CD14-positive monocyte (primary cell): Measurements from ENCODE around the gene ARL3. TPM values are rescaled to one million over a fixed set of nuclear protein-coding genes. Genes with fewer than 3 reads are reported as not detected.

Experiments
- DNase-seq, 3 donors: peaks; one replicate each; pipeline ENCODE4 v3.0.0-alpha.2; 2011 to 2022
- H2AFZ ChIP-seq: 2 replicates; pipeline ENCODE4 v1.6.0; 2012; ENCODE audit warnings: mild to moderate bottlenecking, low read depth, low read length, inconsistent platforms; ENCODE audit not compliant: insufficient read depth, poor library complexity, severe bottlenecking
- H3K27ac ChIP-seq, 2 donors: 1 replicate in 1 of 2; 2 replicates in 1 of 2; pipeline ENCODE4 v1.5.1; 2012 to 2013; ENCODE audit warnings: low read length in 2 of 2, control low read depth in 1 of 2, inconsistent platforms in 1 of 2, low read depth in 1 of 2, mild to moderate bottlenecking in 1 of 2
- H3K27me3 ChIP-seq, 2 donors: one replicate each; pipeline versions ENCODE4 v1.6.0 to v1.6.1; 2011 to 2013; ENCODE audit warnings: low read length in 2 of 2; ENCODE audit not compliant: control insufficient read depth in 2 of 2, insufficient read depth in 2 of 2
- H3K36me3 ChIP-seq, 2 donors: replicated peaks in 1 of 2; 1 replicate in 1 of 2; 2 replicates in 1 of 2; pipeline versions ENCODE4 v1.5.1 to v1.6.1; 2012 to 2013; ENCODE audit warnings: low read length in 2 of 2, control low read depth in 1 of 2, inconsistent platforms in 1 of 2, mild to moderate bottlenecking in 1 of 2; ENCODE audit not compliant: insufficient read depth in 2 of 2, control insufficient read depth in 1 of 2
- H3K4me1 ChIP-seq, 2 donors: 1 replicate in 1 of 2; 2 replicates in 1 of 2; pipeline versions ENCODE4 v1.5.1 to v1.6.1; 2012 to 2013; ENCODE audit warnings: low read length in 2 of 2, control low read depth in 1 of 2, inconsistent platforms in 1 of 2, mild to moderate bottlenecking in 1 of 2, moderate library complexity in 1 of 2; ENCODE audit not compliant: insufficient read depth in 2 of 2, control insufficient read depth in 1 of 2
- H3K4me2 ChIP-seq: replicated peaks from 2 replicates; pipeline ENCODE3; 2012; ENCODE audit warnings: low read length, moderate library complexity, mild to moderate bottlenecking; ENCODE audit not compliant: poor library complexity, severe bottlenecking; ENCODE audit errors: extremely low read depth
- H3K4me3 ChIP-seq, 3 experiments: fragments of 200-600 bp in 1 of 3; sonication (generic) in 1 of 3; replicated peaks in 1 of 3; 1 replicate in 2 of 3; 2 replicates in 1 of 3; pipeline ENCODE4 v1.5.1; 2011 to 2013; ENCODE audit warnings: low read length in 3 of 3, mild to moderate bottlenecking in 3 of 3, control low read depth in 2 of 3, low read depth in 2 of 3, inconsistent platforms in 1 of 3, moderate library complexity in 1 of 3
- H3K79me2 ChIP-seq: 2 replicates; pipeline ENCODE4 v1.6.0; 2012; ENCODE audit warnings: mild to moderate bottlenecking, control low read depth, inconsistent platforms, low read length, moderate library complexity; ENCODE audit not compliant: insufficient read depth
- H3K9ac ChIP-seq: 2 replicates; pipeline ENCODE4 v1.6.0; 2017; ENCODE audit warnings: low read length, mild to moderate bottlenecking; ENCODE audit not compliant: insufficient read depth, poor library complexity, severe bottlenecking
- H3K9me3 ChIP-seq, 2 donors: replicated peaks in 1 of 2; 1 replicate in 1 of 2; 2 replicates in 1 of 2; pipeline versions ENCODE4 v1.5.1 to v1.6.1; 2012 to 2013; ENCODE audit warnings: low read length in 2 of 2, control low read depth in 1 of 2; ENCODE audit not compliant: control insufficient read depth in 1 of 2, insufficient read depth in 1 of 2
- H4K20me1 ChIP-seq: 2 replicates; pipeline ENCODE4 v1.6.0; 2012; ENCODE audit warnings: mild to moderate bottlenecking, low read length, control low read depth, moderate library complexity; ENCODE audit not compliant: insufficient read depth
- H3K27ac Mint-ChIP-seq, 7 donors: one replicate each; pipeline ENCODE4 v1.8.0; 2020; ENCODE audit warnings: mild to moderate bottlenecking in 7 of 7, mixed read lengths in 7 of 7, moderate library complexity in 6 of 7, inconsistent platforms in 2 of 7
- H3K27me3 Mint-ChIP-seq, 3 donors: one replicate each; pipeline ENCODE4 v1.8.0; 2021 to 2022; ENCODE audit warnings: low read depth in 3 of 3, mild to moderate bottlenecking in 3 of 3, mixed read lengths in 3 of 3, moderate library complexity in 3 of 3, inconsistent platforms in 1 of 3
- H3K36me3 Mint-ChIP-seq, 2 donors: one replicate each; pipeline ENCODE4 v1.8.0; 2020; ENCODE audit warnings: mixed read lengths in 2 of 2, inconsistent platforms in 1 of 2, mild to moderate bottlenecking in 1 of 2
- H3K4me1 Mint-ChIP-seq: one replicate; pipeline ENCODE4 v1.8.0; 2020; ENCODE audit warnings: mild to moderate bottlenecking, mixed read lengths
- H3K4me3 Mint-ChIP-seq, 2 donors: one replicate each; pipeline ENCODE4 v1.8.0; 2020; ENCODE audit warnings: mild to moderate bottlenecking in 2 of 2, mixed read lengths in 2 of 2, moderate library complexity in 1 of 2
- H3K9me3 Mint-ChIP-seq, 7 donors: one replicate each; pipeline ENCODE4 v1.8.0; 2020 to 2022; ENCODE audit warnings: mixed read lengths in 7 of 7, mild to moderate bottlenecking in 6 of 7, moderate library complexity in 6 of 7, inconsistent platforms in 2 of 7
- CTCF ChIP-seq: fragments of 200-600 bp; IDR thresholded peaks from one replicate; pipeline ENCODE4 v1.8.0; 2022; ENCODE audit warnings: antibody characterized with exemption, mild to moderate bottlenecking
- WGBS: methylation state at CpG from one replicate; pipeline ENCODE4 v1.1.5; 2013; ENCODE audit warnings: missing lambda C conversion rate; ENCODE audit not compliant: insufficient coverage; 5-methylcytosine and 5-hydroxymethylcytosine counted together
- intact Hi-C, 2 donors: fragments of 100-400 bp; cut with micrococcal nuclease; formaldehyde crosslinking; loops; one replicate each; pipeline versions ENCODE4 v1.15.0 to v1.15.1; 2023
- polyA plus RNA-seq, 3 donors: library from polyadenylated mRNA; depleted of rRNA in 1 of 3; unstranded in 2 of 3; stranded (reverse) in 1 of 3; fragments of 300-500 nt in 2 of 3; fragments of >200 nt in 1 of 3; fragmentation: Illumina TruSeq in 2 of 3; gene quantifications; 1 replicate in 2 of 3; 2 replicates in 1 of 3; pipeline ENCODE4 v1.2.3, GENCODE V29; 2012 to 2021

The ARL3 gene
- polyA plus RNA-seq, 3 donors: 2.8 to 6.3 (median 6.0) TPM

- Mint-ChIP-seq H3K4me3 (no peak overlapping the region), H3K9me3 (no peaks in the 10 kb centered on the region), H3K4me1 (peaks cover 75% of the 10 kb centered on the region), H3K36me3 (peaks cover 64 to 88% of the 10 kb centered on the region in 2 donors), H3K27ac (peak overlapping the region; percentile 10 to 95 (median 94)), H3K27me3 (peaks cover 0 to 3% (median 0%) of the 10 kb centered on the region in 3 donors)
- peaks cover 88% of the 10 kb centered on the region for H3K79me2 ChIP-seq
- H4K20me1 ChIP-seq: peaks cover 100% of the 10 kb centered on the region
- intact Hi-C loops: no loop called here
- H3K4me3 ChIP-seq: no peak overlapping the region
- no peak overlapping the region for H2AFZ ChIP-seq
- TF ChIP-seq CTCF: no peak
- H3K27ac ChIP-seq: peak overlapping the region; percentile 84 to 99
- no peak overlapping the region for H3K9ac ChIP-seq
- H3K36me3 ChIP-seq: peaks cover 62 to 69% of the 10 kb centered on the region in 2 donors
- WGBS: 100% methylated on average over 1 of the region's 1 CpG
- peaks cover 66 to 79% of the 10 kb centered on the region in 2 donors for H3K4me1 ChIP-seq
- H3K27me3 ChIP-seq: no peaks in the 10 kb centered on the region
- no peaks in the 10 kb centered on the region for H3K9me3 ChIP-seq
- H3K4me2 ChIP-seq: peak overlapping the region; percentile 89
- no peak for DNase-seq
Observed at GRCh38 chr10:102653060-102653459, 61.1 kb downstream of the ARL3 start.

- H3K27me3 Mint-ChIP-seq: peaks cover 0 to 3% (median 0%) of the 10 kb centered on the region in 3 donors
- Histone ChIP-seq H3K4me1 (peaks cover 66 to 79% of the 10 kb centered on the region in 2 donors), H3K9ac (peak overlapping the region; percentile 37), H3K9me3 (no peaks in the 10 kb centered on the region), H3K4me3 (peak overlapping the region in 1 of 3 experiments; percentile 99), H4K20me1 (peaks cover 100% of the 10 kb centered on the region), H2AFZ (no peak overlapping the region), H3K36me3 (peaks cover 62 to 69% of the 10 kb centered on the region in 2 donors), H3K27me3 (no peaks in the 10 kb centered on the region), H3K79me2 (peaks cover 95% of the 10 kb centered on the region), H3K27ac (peak overlapping the region; percentile 84 to 99), H3K4me2 (peak overlapping the region; percentile 89)
- TF ChIP-seq CTCF: no peak
- WGBS: 28% methylated on average over 5 of the region's 12 CpGs
- intact Hi-C loops: no loop called here
- peak overlapping the region; percentile 88 to 95 (median 94) for H3K27ac Mint-ChIP-seq
- peaks cover 65 to 88% of the 10 kb centered on the region in 2 donors for H3K36me3 Mint-ChIP-seq
- H3K9me3 Mint-ChIP-seq: no peaks in the 10 kb centered on the region
- DNase-seq: peak in 2 of 3 donors; percentile 41 to 43
- peaks cover 76% of the 10 kb centered on the region for H3K4me1 Mint-ChIP-seq
- H3K4me3 Mint-ChIP-seq: peak overlapping the region; percentile 42 to 58
Observed at GRCh38 chr10:102652170-102652916, 61.9 kb downstream of the ARL3 start.
